Spleen (tissue), 11 donors: ENCODE results near the gene TMEM232. TPM values are rescaled to one million over a fixed set of nuclear protein-coding genes. Genes with fewer than 3 reads are reported as not detected.

Experiments
- DNase-seq: peaks from one replicate; pipeline ENCODE4 v3.0.0-alpha.2; 2020
- H3K27ac ChIP-seq, 8 donors: fragments of 200-600 bp; sonication (generic) in 7 of 8; 1 replicate in 4 of 8; 2 replicates in 4 of 8; pipeline versions ENCODE4 v1.5.0 to v1.8.0; 2016 to 2021; ENCODE audit warnings: inconsistent platforms in 4 of 8, mild to moderate bottlenecking in 4 of 8, moderate library complexity in 1 of 8
- H3K27me3 ChIP-seq, 7 donors: fragments of 200-600 bp; sonication (generic) in 6 of 7; replicated peaks in 1 of 7; 1 replicate in 4 of 7; 2 replicates in 3 of 7; pipeline versions ENCODE4 v1.5.0 to v1.8.0; 2016 to 2021; ENCODE audit warnings: inconsistent platforms in 3 of 7, mild to moderate bottlenecking in 1 of 7
- H3K36me3 ChIP-seq, 6 donors: fragments of 200-600 bp; sonication (generic) in 5 of 6; 1 replicate in 4 of 6; 2 replicates in 2 of 6; pipeline versions ENCODE4 v1.5.0 to v1.8.0; 2016 to 2021; ENCODE audit warnings: inconsistent platforms in 2 of 6
- H3K4me1 ChIP-seq, 6 donors: fragments of 200-600 bp; sonication (generic) in 5 of 6; 1 replicate in 3 of 6; 2 replicates in 3 of 6; pipeline versions ENCODE4 v1.5.0 to v1.8.0; 2016 to 2021; ENCODE audit warnings: inconsistent platforms in 3 of 6
- H3K4me3 ChIP-seq, 8 donors: fragments of 200-600 bp; sonication (generic) in 7 of 8; 1 replicate in 4 of 8; 2 replicates in 4 of 8; pipeline versions ENCODE4 v1.5.0 to v1.8.0; 2016 to 2021; ENCODE audit warnings: inconsistent platforms in 4 of 8, mild to moderate bottlenecking in 4 of 8, moderate library complexity in 2 of 8
- H3K9me3 ChIP-seq, 8 donors: fragments of 200-600 bp; sonication (generic) in 7 of 8; 1 replicate in 4 of 8; 2 replicates in 4 of 8; pipeline versions ENCODE4 v1.5.0 to v1.8.0; 2016 to 2021; ENCODE audit warnings: inconsistent platforms in 4 of 8
- POLR2A ChIP-seq, 3 donors: fragments of 450-650 bp; IDR thresholded peaks; one replicate each; pipeline ENCODE4 v1.5.1; 2017; ENCODE audit warnings: antibody characterized with exemption in 3 of 3, mild to moderate bottlenecking in 1 of 3
- POLR2AphosphoS5 ChIP-seq, 3 donors: sonication (generic); formaldehyde crosslinking; IDR thresholded peaks; one replicate each; pipeline ENCODE4 v1.5.1; 2017; ENCODE audit warnings: antibody characterized with exemption in 3 of 3
- WGBS, 5 donors: extraction: QIAGEN DNeasy Blood & Tissue Kit in 3 of 5; methylation state at CpG; one replicate each; pipeline versions ENCODE4 v1.1.5 to v1.1.7; 2013 to 2018; 5-methylcytosine and 5-hydroxymethylcytosine counted together
- intact Hi-C: fragments of 100-400 bp; cut with DNase I; formaldehyde crosslinking; loops from one replicate; pipeline ENCODE4 v1.15.0; 2023; ENCODE audit warnings: low total_unique reads
- polyA plus RNA-seq, 3 donors: library from polyadenylated mRNA; stranded (reverse); fragments of 200-250 nt; gene quantifications; one replicate each; pipeline ENCODE4 v1.2.1, GENCODE V29; 2013
- total RNA-seq, 7 donors: library from RNA; depleted of rRNA in 3 of 7; stranded (reverse); fragments of >200 nt in 3 of 7; fragmentation: NEBNext Ultra II Directional in 4 of 7; extraction: Animal tissue kit (Norgen Biotek cat#: 25700) in 4 of 7; gene quantifications; one replicate each; pipeline versions ENCODE4 v1.1.0 to v1.2.1, GENCODE V29; 2016 to 2021
- TF ChIP-seq, protein P1 (sequence below), 11 experiments: fragments of 200-600 bp in 7 of 11; fragments of 450-650 bp in 4 of 11; sonication (generic) in 4 of 11; IDR thresholded peaks in 8 of 11; conservative IDR thresholded peaks in 3 of 11; 1 replicate in 7 of 11; 2 replicates in 4 of 11; pipeline versions ENCODE4 v1.4.0 to v1.8.0; 2016 to 2021; ENCODE audit warnings: antibody characterized with exemption in 11 of 11, inconsistent platforms in 4 of 11, mild to moderate bottlenecking in 1 of 11
- donor health status: healthy with polysubstance abuse.
- donor health status: DM: no; HTN: no; CAD: no; lungs with moderate emphysema.
- donor health status: DM: no; HTN: no; CAD: no.
- donor health status: Bipolar disorder and iron deficiency.
- donor health status: healthy.
- donor health status: DM: no; HTN: no; CAD: no.
- donor health status: DM: yes; HTN: yes; CAD: no.

TMEM232 gene
- total and polyA plus RNA-seq, 10 donors, result 0.11 to 4.3 (median 2.6) TPM

GRCh38 chr5:110644357-110644756 is 82.1 kb downstream of the TMEM232 start:
- no peak overlapping the region for H3K27ac ChIP-seq

DNA sequence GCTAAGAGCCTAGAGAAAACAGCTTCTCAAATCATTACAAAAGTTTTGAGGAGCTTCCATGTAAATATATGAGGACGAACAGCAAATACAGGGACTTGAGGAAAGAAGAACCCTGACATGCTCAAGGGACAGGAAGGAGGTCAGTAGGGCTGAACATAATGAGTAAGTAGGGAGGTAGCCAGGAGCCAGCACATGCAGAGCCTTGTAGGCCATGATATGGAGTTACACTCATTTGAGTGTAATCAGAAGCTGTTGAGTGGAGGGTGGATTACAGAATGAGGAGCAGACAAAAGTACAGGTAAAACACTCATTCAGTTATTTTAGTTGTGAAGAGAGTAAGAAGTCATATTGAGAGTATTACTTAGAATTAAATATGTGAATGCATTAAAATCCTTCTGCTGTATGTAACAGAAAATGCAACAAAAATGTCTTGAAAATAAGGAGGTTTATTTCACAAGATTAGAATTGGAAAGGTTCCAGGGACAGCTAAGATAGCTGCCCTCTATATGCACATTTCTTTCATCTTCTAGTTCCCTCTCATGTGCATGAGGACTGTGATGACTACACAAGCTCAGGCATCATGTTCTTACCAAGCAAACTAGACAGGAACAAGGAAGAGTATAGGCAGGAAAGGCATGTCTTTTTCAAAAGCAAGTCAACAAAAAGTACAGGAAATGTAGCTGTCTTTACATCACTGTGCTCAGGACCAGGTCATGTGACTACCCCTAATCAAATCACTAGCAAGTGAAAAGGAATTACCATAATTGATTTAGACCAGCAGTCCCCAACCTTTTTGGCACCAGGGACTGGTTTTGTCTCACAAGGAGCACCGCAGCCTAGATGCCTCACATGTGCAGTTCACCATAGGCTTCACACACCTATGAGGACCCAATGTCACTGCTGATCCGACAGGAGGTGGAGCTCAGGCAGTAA is 87.2 kb downstream of the TMEM232 start:
- TF ChIP-seq POLR2AphosphoS5 (IDR thresholded peaks at IDR 0.05) (no peak), POLR2A (IDR thresholded peaks at IDR 0.05) (no peak)
- H3K27ac ChIP-seq, result no peak overlapping the region
- 84 to 95% (median 91%) methylated on average over 3 of the region's 3 CpGs for WGBS, 5 donors

More at GRCh38 chr5:110644357-110644756, 82.1 kb downstream of the TMEM232 start:
- no peak for DNase-seq
- Histone ChIP-seq H3K9me3 (no peaks in the 10 kb centered on the region), H3K36me3 (no peaks in the 10 kb centered on the region), H3K4me1 (no peaks in the 10 kb centered on the region), H3K4me3 (no peak overlapping the region), H3K27me3 (no peaks in the 10 kb centered on the region)
- 36 to 76% (median 61%) methylated on average over 1 of the region's 1 CpG for WGBS, 5 donors
- TF ChIP-seq POLR2A (IDR thresholded peaks at IDR 0.05) (no peak), POLR2AphosphoS5 (IDR thresholded peaks at IDR 0.05) (no peak)
- TF ChIP-seq, protein P1, sequence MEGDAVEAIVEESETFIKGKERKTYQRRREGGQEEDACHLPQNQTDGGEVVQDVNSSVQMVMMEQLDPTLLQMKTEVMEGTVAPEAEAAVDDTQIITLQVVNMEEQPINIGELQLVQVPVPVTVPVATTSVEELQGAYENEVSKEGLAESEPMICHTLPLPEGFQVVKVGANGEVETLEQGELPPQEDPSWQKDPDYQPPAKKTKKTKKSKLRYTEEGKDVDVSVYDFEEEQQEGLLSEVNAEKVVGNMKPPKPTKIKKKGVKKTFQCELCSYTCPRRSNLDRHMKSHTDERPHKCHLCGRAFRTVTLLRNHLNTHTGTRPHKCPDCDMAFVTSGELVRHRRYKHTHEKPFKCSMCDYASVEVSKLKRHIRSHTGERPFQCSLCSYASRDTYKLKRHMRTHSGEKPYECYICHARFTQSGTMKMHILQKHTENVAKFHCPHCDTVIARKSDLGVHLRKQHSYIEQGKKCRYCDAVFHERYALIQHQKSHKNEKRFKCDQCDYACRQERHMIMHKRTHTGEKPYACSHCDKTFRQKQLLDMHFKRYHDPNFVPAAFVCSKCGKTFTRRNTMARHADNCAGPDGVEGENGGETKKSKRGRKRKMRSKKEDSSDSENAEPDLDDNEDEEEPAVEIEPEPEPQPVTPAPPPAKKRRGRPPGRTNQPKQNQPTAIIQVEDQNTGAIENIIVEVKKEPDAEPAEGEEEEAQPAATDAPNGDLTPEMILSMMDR (IDR thresholded peaks at IDR 0.05 in 8 of 11, conservative IDR thresholded peaks at IDR 0.05 in 3 of 11), result no peak
- intact Hi-C loops, result no loop called here

GRCh38 chr5:110634475-110634874 is 92.0 kb downstream of the TMEM232 start:
- H3K4me3 ChIP-seq, result no peak overlapping the region
- H3K36me3 ChIP-seq, result no peaks in the 10 kb centered on the region
- H3K4me1 ChIP-seq, result no peaks in the 10 kb centered on the region
- no peaks in the 10 kb centered on the region for H3K27me3 ChIP-seq
- H3K27ac ChIP-seq, result no peak overlapping the region
- peaks cover 0 to 6% (median 0%) of the 10 kb centered on the region in 8 donors for H3K9me3 ChIP-seq
- no peak for DNase-seq
- intact Hi-C loops, result no loop called here
- TF ChIP-seq, protein P1 (IDR thresholded peaks at IDR 0.05 in 8 of 11, conservative IDR thresholded peaks at IDR 0.05 in 3 of 11), result no peak
- no peak for TF ChIP-seq POLR2A (IDR thresholded peaks at IDR 0.05)

More for the DNA sequence above, 87.2 kb downstream of the TMEM232 start:
- Histone ChIP-seq H3K9me3 (no peaks in the 10 kb centered on the region), H3K36me3 (no peaks in the 10 kb centered on the region), H3K27me3 (no peaks in the 10 kb centered on the region), H3K4me1 (no peaks in the 10 kb centered on the region), H3K4me3 (no peak overlapping the region)
- peak; percentile 41 for DNase-seq
- intact Hi-C loops, result no loop called here

DNA sequence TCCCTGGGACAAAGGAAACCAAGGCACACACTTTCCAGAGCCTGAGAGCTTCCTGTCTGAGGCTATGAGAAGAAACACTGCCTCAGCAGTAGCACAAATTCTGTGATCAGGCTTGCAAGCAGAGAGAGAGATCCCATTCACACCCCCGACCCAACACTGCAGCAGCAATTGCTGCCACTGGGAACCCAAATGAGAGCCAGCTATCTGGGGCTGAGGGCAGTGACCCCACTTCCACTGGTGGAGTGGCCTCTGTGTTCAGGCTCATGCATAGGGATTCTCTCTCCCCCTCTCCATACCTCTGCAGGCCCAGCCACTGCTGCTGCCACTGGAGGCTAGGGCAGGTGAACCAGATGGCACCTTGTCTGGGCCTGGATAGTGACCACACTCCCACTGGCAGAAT is 95.2 kb downstream of the TMEM232 start:
- Histone ChIP-seq H3K36me3 (no peaks in the 10 kb centered on the region), H3K9me3 (peaks cover 0 to 6% (median 0%) of the 10 kb centered on the region in 8 donors), H3K27me3 (no peaks in the 10 kb centered on the region), H3K4me1 (no peaks in the 10 kb centered on the region), H3K27ac (no peak overlapping the region), H3K4me3 (no peak overlapping the region)
- intact Hi-C loops, result no loop called here
- TF ChIP-seq POLR2A (IDR thresholded peaks at IDR 0.05) (no peak), POLR2AphosphoS5 (IDR thresholded peaks at IDR 0.05) (no peak)
- TF ChIP-seq, protein P1 (IDR thresholded peaks at IDR 0.05 in 8 of 11, conservative IDR thresholded peaks at IDR 0.05 in 3 of 11), result no peak
- 78 to 100% (median 89%) methylated on average over 1 of the region's 1 CpG for WGBS, 5 donors
- DNase-seq, result peak; percentile 52
